GM23248 (cell line): ENCODE results near the gene GREB1.

Source experiments
- EZH2 ChIP-seq: fragments of 200-600 bp; sonication (generic); IDR thresholded peaks from 2 replicates; pipeline ENCODE4 v1.6.1; 2018; ENCODE audit warnings: antibody characterized with exemption, mild to moderate bottlenecking; ENCODE audit not compliant: insufficient read depth, poor library complexity, severe bottlenecking
- EZH2phosphoT487 ChIP-seq: fragments of 200-600 bp; sonication (generic); IDR thresholded peaks from 2 replicates; pipeline ENCODE4 v1.6.1; 2018; ENCODE audit warnings: antibody characterized with exemption, moderate library complexity, mild to moderate bottlenecking, low read depth; ENCODE audit not compliant: insufficient read depth

- TF ChIP-seq EZH2phosphoT487 (no peak), EZH2 (no peak)
These were observed 150.1 kb downstream of the GREB1 start for GRCh38 chr2:11683966-11684365.
